PC-3 (cell line): Measurements from ENCODE around the gene SPATA2. TPM values are rescaled to one million over a fixed set of nuclear protein-coding genes. Genes with fewer than 3 reads are reported as not detected.

Experiments used
- ATAC-seq: fragments of 200-7000 bp; cut with Tn5 transposase; 2 replicates; pipeline ENCODE4 v1.9.1; 2020; ENCODE audit warnings: mild to moderate bottlenecking, moderate library complexity
- BruUV-seq: library from RNA; stranded (reverse); fragments of 400-500 nt; replicated peaks from 2 replicates; lab custom pipeline; 2021; lab: Mats Ljungman, UMichigan
- CTCF ChIA-PET: fragments of 300-600 bp; sonication (Branson Sonifier 250); formaldehyde crosslinking; loops from one replicate; lab custom pipeline; 2022; ENCODE audit warnings: antibody characterized with exemption; lab: Charles Lee
- POLR2A ChIA-PET: fragments of 300-600 bp; sonication (Branson Sonifier 250); formaldehyde crosslinking; loops from one replicate; lab custom pipeline; 2022; ENCODE audit warnings: antibody characterized with exemption; ENCODE audit not compliant: unreplicated experiment; lab: Charles Lee
- DNase-seq: peaks from one replicate; pipeline ENCODE4 v3.0.0-alpha.2; 2015
- H2AFZ ChIP-seq: fragments of 300-600 bp; sonication (generic); 2 replicates; pipeline ENCODE4 v1.6.0; 2016; ENCODE audit warnings: antibody characterized with exemption, low read length
- H3F3A ChIP-seq: fragments of 300-600 bp; sonication (generic); one replicate; pipeline ENCODE4 v1.6.0; 2017; ENCODE audit warnings: antibody characterized with exemption, low read length, control low read depth, mild to moderate bottlenecking; ENCODE audit not compliant: unreplicated experiment
- H3K27ac ChIP-seq: fragments of 300-600 bp; sonication (generic); 2 replicates; pipeline ENCODE4 v1.5.1; 2016; ENCODE audit warnings: mild to moderate bottlenecking, low read length
- H3K27me3 ChIP-seq: fragments of 300-600 bp; sonication (generic); 2 replicates; pipeline ENCODE4 v1.6.1; 2016; ENCODE audit warnings: low read length, mixed read lengths
- H3K36me3 ChIP-seq: fragments of 300-600 bp; sonication (generic); 2 replicates; pipeline ENCODE4 v1.6.1; 2016; ENCODE audit warnings: low read depth, mixed run types, low read length, mixed read lengths
- H3K4me1 ChIP-seq: fragments of 300-600 bp; sonication (generic); 2 replicates; pipeline ENCODE4 v1.5.1; 2016; ENCODE audit warnings: low read length; ENCODE audit not compliant: insufficient read depth
- H3K4me2 ChIP-seq: fragments of 300-600 bp; sonication (generic); 2 replicates; pipeline ENCODE4 v1.6.0; 2016; ENCODE audit warnings: low read length
- H3K4me3 ChIP-seq: fragments of 300-600 bp; sonication (generic); 2 replicates; pipeline ENCODE4 v1.5.1; 2016; ENCODE audit warnings: mild to moderate bottlenecking, low read length, mixed read lengths
- H3K79me2 ChIP-seq: fragments of 300-600 bp; sonication (generic); 2 replicates; pipeline ENCODE4 v1.6.1; 2017; ENCODE audit warnings: low read length, mixed read lengths
- H3K9ac ChIP-seq: fragments of 300-600 bp; sonication (generic); 2 replicates; pipeline ENCODE4 v1.6.0; 2016; ENCODE audit warnings: mild to moderate bottlenecking, low read length
- H3K9me2 ChIP-seq: fragments of 300-600 bp; sonication (generic); replicated peaks from 2 replicates; pipeline ENCODE4 v1.6.1; 2016; ENCODE audit warnings: mixed run types, low read length, mixed read lengths
- H3K9me3 ChIP-seq: fragments of 300-600 bp; sonication (generic); 2 replicates; pipeline ENCODE4 v1.6.1; 2016; ENCODE audit warnings: low read length, mixed read lengths
- H4K20me1 ChIP-seq: fragments of 300-600 bp; sonication (generic); 2 replicates; pipeline ENCODE4 v1.6.1; 2016; ENCODE audit warnings: low read length, mixed read lengths
- EZH2 ChIP-seq: fragments of 300-600 bp; sonication (generic); IDR thresholded peaks from one replicate; pipeline ENCODE4 v1.6.1; 2017; ENCODE audit warnings: antibody characterized with exemption, mild to moderate bottlenecking, low read length; ENCODE audit not compliant: unreplicated experiment
- EZH2phosphoT487 ChIP-seq: fragments of 300-600 bp; sonication (generic); IDR thresholded peaks from 2 replicates; pipeline ENCODE4 v1.6.1; 2018; ENCODE audit warnings: mild to moderate bottlenecking, antibody characterized with exemption, low read length, borderline replicate concordance
- intact Hi-C: fragments of 100-400 bp; cut with micrococcal nuclease; formaldehyde crosslinking; loops from 2 replicates; pipeline ENCODE4 v1.9.0; 2023
- total RNA-seq: library from RNA; depleted of rRNA; stranded (reverse); fragments of >200 nt; gene quantifications from 2 replicates; pipeline ENCODE4 v1.2.3, GENCODE V29; 2014
- TF ChIP-seq, protein P1 (sequence below): fragments of 300-600 bp; sonication (generic); conservative IDR thresholded peaks from 2 replicates; pipeline ENCODE4 v1.5.1; 2017; ENCODE audit warnings: antibody characterized with exemption, low read depth, mild to moderate bottlenecking, low read length

SPATA2 gene
- total RNA-seq, 1 experiment from 2014 or later, result 7.4 TPM

GRCh38 chr20:49886571-49887213 is 28.6 kb downstream of the SPATA2 start:
- DNase-seq (no peak), ATAC-seq (no peak)
- H4K20me1 ChIP-seq, result no peaks in the 10 kb centered on the region
- H3K9ac ChIP-seq, result no peak overlapping the region
- no peak overlapping the region for H3K27ac ChIP-seq
- no TSS peak for BruUV-seq
- H2AFZ ChIP-seq, result no peak overlapping the region
- no peaks in the 10 kb centered on the region for H3F3A ChIP-seq
- ChIA-PET CTCF (interaction anchor here (0.7 to 0.9 kb wide), 3 partner anchors 26 to 276 kb away, joined by 3 to 5 read pairs (median 3); no protein-coding TSS in a partner anchor), POLR2A (no interaction called here)
- H3K79me2 ChIP-seq, result no peaks in the 10 kb centered on the region
- no peaks in the 10 kb centered on the region for H3K9me3 ChIP-seq
- no peak overlapping the region for H3K4me2 ChIP-seq
- intact Hi-C loops, result no loop called here
- H3K27me3 ChIP-seq, result no peaks in the 10 kb centered on the region
- H3K4me1 ChIP-seq, result 0 out of 2 replicates have a peak, but pooled peaks cover 5% of the 10 kb centered on the region
- H3K9me2 ChIP-seq, result no peaks in the 10 kb centered on the region
- H3K4me3 ChIP-seq, result no peak overlapping the region
- TF ChIP-seq EZH2phosphoT487 (no peak), EZH2 (no peak)
- TF ChIP-seq, protein P1, sequence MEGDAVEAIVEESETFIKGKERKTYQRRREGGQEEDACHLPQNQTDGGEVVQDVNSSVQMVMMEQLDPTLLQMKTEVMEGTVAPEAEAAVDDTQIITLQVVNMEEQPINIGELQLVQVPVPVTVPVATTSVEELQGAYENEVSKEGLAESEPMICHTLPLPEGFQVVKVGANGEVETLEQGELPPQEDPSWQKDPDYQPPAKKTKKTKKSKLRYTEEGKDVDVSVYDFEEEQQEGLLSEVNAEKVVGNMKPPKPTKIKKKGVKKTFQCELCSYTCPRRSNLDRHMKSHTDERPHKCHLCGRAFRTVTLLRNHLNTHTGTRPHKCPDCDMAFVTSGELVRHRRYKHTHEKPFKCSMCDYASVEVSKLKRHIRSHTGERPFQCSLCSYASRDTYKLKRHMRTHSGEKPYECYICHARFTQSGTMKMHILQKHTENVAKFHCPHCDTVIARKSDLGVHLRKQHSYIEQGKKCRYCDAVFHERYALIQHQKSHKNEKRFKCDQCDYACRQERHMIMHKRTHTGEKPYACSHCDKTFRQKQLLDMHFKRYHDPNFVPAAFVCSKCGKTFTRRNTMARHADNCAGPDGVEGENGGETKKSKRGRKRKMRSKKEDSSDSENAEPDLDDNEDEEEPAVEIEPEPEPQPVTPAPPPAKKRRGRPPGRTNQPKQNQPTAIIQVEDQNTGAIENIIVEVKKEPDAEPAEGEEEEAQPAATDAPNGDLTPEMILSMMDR, result no peak
- 0 out of 2 replicates have a peak, but pooled peaks cover 4% of the 10 kb centered on the region for H3K36me3 ChIP-seq

- no TSS peak for BruUV-seq
- Histone ChIP-seq H2AFZ (no peak overlapping the region), H3K27ac (no peak overlapping the region), H3K4me1 (0 out of 2 replicates have a peak, but pooled peaks cover 5% of the 10 kb centered on the region), H3K27me3 (no peaks in the 10 kb centered on the region), H3F3A (no peaks in the 10 kb centered on the region), H3K36me3 (0 out of 2 replicates have a peak, but pooled peaks cover 4% of the 10 kb centered on the region), H4K20me1 (no peaks in the 10 kb centered on the region), H3K4me3 (no peak overlapping the region), H3K9me2 (no peaks in the 10 kb centered on the region), H3K9me3 (no peaks in the 10 kb centered on the region), H3K79me2 (no peaks in the 10 kb centered on the region), H3K9ac (no peak overlapping the region), H3K4me2 (no peak overlapping the region)
- ChIA-PET POLR2A (no interaction called here), CTCF (interaction anchor here (0.7 kb wide), 1 partner anchor 30 kb away, joined by 3 read pairs; no protein-coding TSS in a partner anchor)
- no peak for TF ChIP-seq EZH2
- TF ChIP-seq, protein P1, result no peak
- no peak for TF ChIP-seq EZH2phosphoT487
- intact Hi-C loops, result no loop called here
- DNase-seq, result no peak
- ATAC-seq, result no peak
Measured at GRCh38 chr20:49885558-49886332, 29.6 kb downstream of the SPATA2 start.
